BJ (cell line): Measurements from ENCODE around the gene ARHGEF10L. TPM values are rescaled to one million over a fixed set of nuclear protein-coding genes. Genes with fewer than 3 reads are reported as not detected.

Experiments
- CTCF ChIA-PET: fragments of 350-600 bp; formaldehyde crosslinking; extraction: SDS; loops from one replicate; lab custom pipeline; 2021; ENCODE audit warnings: antibody characterized with exemption, inconsistent platforms; lab: Yijun Ruan, JAX
- POLR2A ChIA-PET: fragments of 300-600 bp; sonication (Branson Sonifier 250); formaldehyde crosslinking; extraction: SDS; loops from one replicate; lab custom pipeline; 2021; ENCODE audit warnings: antibody characterized with exemption; lab: Charles Lee
- DNase-seq: peaks from one replicate; pipeline ENCODE4 v3.0.0-alpha.2; 2011; ENCODE audit warnings: low read depth
- H3K27me3 ChIP-seq: 2 replicates; pipeline ENCODE4 v1.6.0; 2011; ENCODE audit warnings: low read length; ENCODE audit not compliant: control insufficient read depth, insufficient read depth
- H3K36me3 ChIP-seq: 2 replicates; pipeline ENCODE4 v1.5.1; 2011; ENCODE audit warnings: low read length; ENCODE audit not compliant: control insufficient read depth, insufficient read depth
- H3K4me3 ChIP-seq: 2 replicates; pipeline ENCODE4 v1.5.1; 2011; ENCODE audit warnings: low read depth, mild to moderate bottlenecking, control low read depth, low read length
- polyA plus RNA-seq: library from polyadenylated mRNA; depleted of rRNA; stranded (reverse); fragments of >200 nt; gene quantifications from 2 replicates; pipeline ENCODE4 v1.2.3, GENCODE V29; 2011
- TF ChIP-seq, protein P1 (sequence below): IDR thresholded peaks from 2 replicates; pipeline ENCODE4 v1.5.1; 2011; ENCODE audit warnings: low read depth, mild to moderate bottlenecking, control low read depth, inconsistent platforms, low read length, moderate library complexity; ENCODE audit not compliant: insufficient read depth

ARHGEF10L gene
- polyA plus RNA-seq, 1 experiment, result 12.5 TPM

DNA sequence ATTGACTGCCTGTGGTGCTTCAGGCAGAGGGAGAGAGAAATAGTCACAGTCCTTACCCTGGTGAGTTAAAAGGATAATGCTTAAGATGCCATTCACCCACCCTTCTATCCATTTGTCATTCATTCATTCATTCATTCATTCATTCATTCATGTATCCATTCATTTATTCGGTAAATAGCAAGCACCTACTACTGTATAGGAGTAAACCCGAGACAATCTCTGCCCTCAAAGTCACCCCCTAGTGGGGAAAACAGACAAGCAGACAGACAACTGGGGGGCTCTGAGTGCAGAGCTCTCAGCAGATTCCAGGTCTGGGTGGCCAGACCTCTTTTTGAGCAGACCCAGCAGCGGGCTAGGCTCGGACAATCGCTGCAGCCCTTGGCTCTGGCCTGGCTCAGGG, 201.6 kb downstream of the ARHGEF10L start:
- no peaks in the 10 kb centered on the region for H3K36me3 ChIP-seq
- no peak overlapping the region for H3K4me3 ChIP-seq
- POLR2A ChIA-PET, result no interaction called here
- no peak for DNase-seq
- no peaks in the 10 kb centered on the region for H3K27me3 ChIP-seq
- CTCF ChIA-PET, result interaction anchor here (0.7 kb wide), 1 partner anchor 11 kb away, joined by 3 read pairs; no protein-coding TSS in a partner anchor
- TF ChIP-seq, protein P1, sequence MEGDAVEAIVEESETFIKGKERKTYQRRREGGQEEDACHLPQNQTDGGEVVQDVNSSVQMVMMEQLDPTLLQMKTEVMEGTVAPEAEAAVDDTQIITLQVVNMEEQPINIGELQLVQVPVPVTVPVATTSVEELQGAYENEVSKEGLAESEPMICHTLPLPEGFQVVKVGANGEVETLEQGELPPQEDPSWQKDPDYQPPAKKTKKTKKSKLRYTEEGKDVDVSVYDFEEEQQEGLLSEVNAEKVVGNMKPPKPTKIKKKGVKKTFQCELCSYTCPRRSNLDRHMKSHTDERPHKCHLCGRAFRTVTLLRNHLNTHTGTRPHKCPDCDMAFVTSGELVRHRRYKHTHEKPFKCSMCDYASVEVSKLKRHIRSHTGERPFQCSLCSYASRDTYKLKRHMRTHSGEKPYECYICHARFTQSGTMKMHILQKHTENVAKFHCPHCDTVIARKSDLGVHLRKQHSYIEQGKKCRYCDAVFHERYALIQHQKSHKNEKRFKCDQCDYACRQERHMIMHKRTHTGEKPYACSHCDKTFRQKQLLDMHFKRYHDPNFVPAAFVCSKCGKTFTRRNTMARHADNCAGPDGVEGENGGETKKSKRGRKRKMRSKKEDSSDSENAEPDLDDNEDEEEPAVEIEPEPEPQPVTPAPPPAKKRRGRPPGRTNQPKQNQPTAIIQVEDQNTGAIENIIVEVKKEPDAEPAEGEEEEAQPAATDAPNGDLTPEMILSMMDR, result no peak

DNA sequence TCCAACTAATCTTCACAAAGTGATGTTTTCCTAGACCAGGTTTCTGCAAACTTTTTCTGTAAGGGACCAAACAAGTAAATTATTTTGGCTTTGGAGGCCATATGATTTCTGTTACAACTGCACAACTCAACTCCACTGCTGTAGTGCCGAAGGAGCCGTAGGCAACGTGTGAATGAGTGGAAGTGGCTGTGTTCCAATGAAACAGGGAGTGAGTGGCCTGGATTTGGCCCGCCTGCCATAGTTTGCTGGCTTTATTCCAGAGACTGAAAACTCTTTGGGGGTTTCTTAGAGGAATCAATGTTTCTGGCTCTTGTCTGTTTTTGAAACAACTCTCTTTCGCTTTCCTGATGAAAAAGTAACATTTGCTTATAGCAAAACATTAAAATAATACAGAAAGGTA, 203.1 kb downstream of the ARHGEF10L start:
- Histone ChIP-seq H3K36me3 (no peaks in the 10 kb centered on the region), H3K27me3 (no peaks in the 10 kb centered on the region), H3K4me3 (no peak overlapping the region)
- DNase-seq, result no peak
- TF ChIP-seq, protein P1, result no peak
- CTCF ChIA-PET, result no interaction called here
- POLR2A ChIA-PET, result no interaction called here

DNA sequence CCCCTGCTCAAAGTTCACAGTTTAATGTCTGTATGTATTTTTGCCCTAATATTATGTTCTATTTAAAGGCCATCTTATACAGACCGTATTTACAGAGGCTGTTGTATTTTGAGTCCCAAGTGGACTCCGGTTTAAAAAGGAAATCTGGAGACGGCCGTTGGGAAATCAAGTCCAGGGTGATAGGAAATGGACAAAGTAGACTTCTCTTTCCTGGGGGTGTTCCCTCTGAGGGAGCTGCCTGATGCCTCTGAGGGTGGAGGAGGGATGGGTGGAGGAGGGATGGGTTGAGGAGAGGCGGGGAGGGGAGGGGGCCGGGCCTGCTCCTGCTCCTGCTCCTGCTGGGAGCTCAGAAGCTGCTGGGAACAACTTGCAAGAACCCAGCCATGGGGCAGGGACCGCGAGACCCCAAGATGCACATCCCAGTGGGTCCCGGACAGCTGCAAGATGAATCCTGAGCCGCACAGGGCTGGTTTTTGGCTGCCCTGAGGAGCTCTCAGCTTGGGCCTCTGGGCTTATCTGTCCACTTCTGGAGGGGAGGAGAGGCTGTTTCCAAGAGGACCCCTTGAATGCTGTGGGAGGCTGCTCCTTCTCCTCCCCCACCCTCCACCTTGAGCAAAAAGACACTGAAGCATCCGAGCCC, 203.6 kb downstream of the ARHGEF10L start:
- CTCF ChIA-PET, result interaction anchor here (1.1 kb wide), 1 partner anchor 14 kb away, joined by 3 read pairs; no protein-coding TSS in a partner anchor
- no peak overlapping the region for H3K4me3 ChIP-seq
- H3K36me3 ChIP-seq, result no peaks in the 10 kb centered on the region
- TF ChIP-seq, protein P1, result no peak
- POLR2A ChIA-PET, result no interaction called here
- no peak for DNase-seq
- H3K27me3 ChIP-seq, result no peaks in the 10 kb centered on the region

DNA sequence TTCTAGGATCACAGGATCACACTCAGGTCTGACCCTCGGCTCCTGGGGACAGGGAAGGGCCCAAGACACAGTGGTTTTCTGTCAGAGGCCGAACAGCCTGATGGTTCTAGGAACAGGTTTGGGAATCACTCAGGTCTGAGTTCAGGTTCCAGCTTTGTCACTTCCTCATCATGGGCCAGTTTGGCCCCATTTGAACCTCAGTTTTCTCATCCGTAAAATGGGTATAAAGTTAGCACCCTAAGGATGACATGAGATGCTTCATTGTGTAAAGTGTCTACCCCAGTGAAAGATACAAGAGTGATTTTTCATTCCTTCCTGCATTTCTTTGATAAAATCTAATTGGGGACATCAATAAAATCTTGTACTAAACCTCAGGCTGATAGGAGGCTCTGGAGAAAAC, 204.4 kb downstream of the ARHGEF10L start:
- ChIA-PET CTCF (interaction anchor here (0.7 to 1.3 kb wide), 3 partner anchors 10 to 82 kb away, joined by 3 to 6 read pairs (median 3); no protein-coding TSS in a partner anchor), POLR2A (no interaction called here)
- Histone ChIP-seq H3K36me3 (no peaks in the 10 kb centered on the region), H3K4me3 (no peak overlapping the region), H3K27me3 (no peaks in the 10 kb centered on the region)
- TF ChIP-seq, protein P1, result no peak
- DNase-seq, result no peak

DNA sequence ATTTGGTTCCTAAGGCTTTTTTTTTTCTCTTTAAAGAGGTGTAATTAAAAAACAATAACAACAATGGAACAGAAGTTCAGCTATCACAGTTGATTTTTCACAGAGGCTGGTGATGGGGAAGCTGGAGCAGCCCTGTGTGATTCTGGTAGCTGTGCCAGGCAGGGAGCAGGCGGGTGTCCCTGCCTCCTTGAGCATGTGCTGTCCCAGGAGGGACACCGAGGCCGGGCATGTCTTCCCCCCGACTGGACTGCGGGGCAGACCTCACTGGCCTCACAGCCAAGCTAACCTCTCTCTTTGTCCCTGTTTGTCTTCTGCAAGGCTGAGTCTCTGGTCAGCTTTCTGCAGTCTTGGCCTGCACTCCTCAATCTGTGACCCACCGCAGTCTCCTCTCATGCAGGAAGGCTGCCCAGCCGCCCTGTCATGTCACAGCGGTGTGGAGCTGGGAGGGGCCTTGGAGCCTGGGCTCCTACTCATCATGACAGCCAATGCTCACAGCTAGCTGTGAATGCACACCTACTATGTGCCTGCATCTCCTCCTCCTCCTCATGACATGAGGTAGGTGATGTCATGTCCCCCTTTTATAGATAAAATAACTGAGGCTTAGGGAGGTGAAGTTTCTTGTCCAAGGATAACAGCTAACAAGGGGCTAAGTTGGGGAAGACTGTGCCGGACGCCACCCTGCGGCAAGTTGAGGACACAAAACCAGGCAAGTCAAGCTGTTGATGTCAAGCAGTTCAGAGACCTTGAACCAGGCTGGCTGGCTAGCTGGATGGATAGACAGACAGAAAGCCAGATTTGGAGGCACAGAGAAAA, 205.4 kb downstream of the ARHGEF10L start:
- no peak overlapping the region for H3K4me3 ChIP-seq
- no peaks in the 10 kb centered on the region for H3K27me3 ChIP-seq
- POLR2A ChIA-PET, result no interaction called here
- TF ChIP-seq, protein P1, result no peak
- CTCF ChIA-PET, result interaction anchor here (0.7 to 1.6 kb wide), 3 partner anchors 9 to 81 kb away, joined by 3 to 6 read pairs (median 3); no protein-coding TSS in a partner anchor
- H3K36me3 ChIP-seq, result no peaks in the 10 kb centered on the region
- DNase-seq, result no peak
